Nephron (organoid): Measurements from ENCODE around the gene PADI3.

Source experiments
- H3K27ac Mint-ChIP-seq, 3 experiments: 2 replicates each; pipeline ENCODE4 v1.8.0; 2020; ENCODE audit warnings: mixed read lengths in 3 of 3, mild to moderate bottlenecking in 2 of 3, moderate library complexity in 1 of 3
- H3K27me3 Mint-ChIP-seq: 2 replicates; pipeline ENCODE4 v1.8.0; 2021; ENCODE audit warnings: low read depth, mild to moderate bottlenecking, moderate library complexity, mixed read lengths
- H3K36me3 Mint-ChIP-seq: 2 replicates; pipeline ENCODE4 v1.8.0; 2020; ENCODE audit warnings: low read depth, mixed read lengths
- H3K4me1 Mint-ChIP-seq: 2 replicates; pipeline ENCODE4 v1.8.0; 2020; ENCODE audit warnings: mixed read lengths
- H3K4me3 Mint-ChIP-seq, 3 experiments: 2 replicates each; pipeline ENCODE4 v1.8.0; 2020; ENCODE audit warnings: mild to moderate bottlenecking in 3 of 3, mixed read lengths in 3 of 3, moderate library complexity in 2 of 3
- H3K9me3 Mint-ChIP-seq: 2 replicates; pipeline ENCODE4 v1.8.0; 2020; ENCODE audit warnings: mixed read lengths
- TF ChIP-seq, protein P1 (sequence below), 3 experiments: fragments of 200-600 bp; sonication (generic); IDR thresholded peaks; one replicate each; pipeline ENCODE4 v1.5.0; 2021; ENCODE audit warnings: antibody characterized with exemption in 3 of 3; ENCODE audit not compliant: unreplicated experiment in 3 of 3

PADI3 gene

DNA sequence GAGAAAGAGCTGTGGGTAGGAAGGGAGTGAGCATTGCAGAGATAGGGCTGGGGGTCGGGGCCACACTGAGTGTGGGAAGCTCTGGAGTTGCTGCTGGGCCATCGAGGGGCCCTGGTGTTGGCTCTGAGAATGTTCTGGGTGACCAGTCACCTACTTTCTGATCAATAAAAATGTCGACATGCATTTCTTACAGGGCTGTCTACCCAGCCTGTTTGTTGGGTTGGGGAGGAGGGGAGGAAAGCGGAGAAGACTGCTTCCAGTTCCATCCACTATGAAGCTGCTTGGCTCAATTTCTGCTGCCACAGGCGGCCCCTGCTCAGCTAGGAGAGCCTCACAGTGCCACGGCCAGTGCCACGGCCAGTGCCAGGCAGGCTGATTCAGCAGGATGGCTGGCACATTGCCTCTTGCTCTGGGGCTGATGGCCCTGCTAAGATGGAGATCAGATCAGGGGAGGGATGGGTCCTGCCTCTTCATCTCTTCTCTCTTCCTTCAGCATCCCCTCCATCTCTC is 3.0 kb upstream of the PADI3 start:
- Mint-ChIP-seq H3K4me3 (no peak overlapping the region), H3K27ac (peak overlapping the region in 2 of 3 experiments; percentile 33 to 70), H3K9me3 (no peaks in the 10 kb centered on the region), H3K4me1 (peaks cover 19% of the 10 kb centered on the region), H3K36me3 (no peaks in the 10 kb centered on the region), H3K27me3 (peaks cover 53% of the 10 kb centered on the region)
- TF ChIP-seq, protein P1, sequence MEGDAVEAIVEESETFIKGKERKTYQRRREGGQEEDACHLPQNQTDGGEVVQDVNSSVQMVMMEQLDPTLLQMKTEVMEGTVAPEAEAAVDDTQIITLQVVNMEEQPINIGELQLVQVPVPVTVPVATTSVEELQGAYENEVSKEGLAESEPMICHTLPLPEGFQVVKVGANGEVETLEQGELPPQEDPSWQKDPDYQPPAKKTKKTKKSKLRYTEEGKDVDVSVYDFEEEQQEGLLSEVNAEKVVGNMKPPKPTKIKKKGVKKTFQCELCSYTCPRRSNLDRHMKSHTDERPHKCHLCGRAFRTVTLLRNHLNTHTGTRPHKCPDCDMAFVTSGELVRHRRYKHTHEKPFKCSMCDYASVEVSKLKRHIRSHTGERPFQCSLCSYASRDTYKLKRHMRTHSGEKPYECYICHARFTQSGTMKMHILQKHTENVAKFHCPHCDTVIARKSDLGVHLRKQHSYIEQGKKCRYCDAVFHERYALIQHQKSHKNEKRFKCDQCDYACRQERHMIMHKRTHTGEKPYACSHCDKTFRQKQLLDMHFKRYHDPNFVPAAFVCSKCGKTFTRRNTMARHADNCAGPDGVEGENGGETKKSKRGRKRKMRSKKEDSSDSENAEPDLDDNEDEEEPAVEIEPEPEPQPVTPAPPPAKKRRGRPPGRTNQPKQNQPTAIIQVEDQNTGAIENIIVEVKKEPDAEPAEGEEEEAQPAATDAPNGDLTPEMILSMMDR (IDR thresholded peaks at IDR 0.05; ENCODE audit: unreplicated experiment in 3 of 3): no peak

DNA sequence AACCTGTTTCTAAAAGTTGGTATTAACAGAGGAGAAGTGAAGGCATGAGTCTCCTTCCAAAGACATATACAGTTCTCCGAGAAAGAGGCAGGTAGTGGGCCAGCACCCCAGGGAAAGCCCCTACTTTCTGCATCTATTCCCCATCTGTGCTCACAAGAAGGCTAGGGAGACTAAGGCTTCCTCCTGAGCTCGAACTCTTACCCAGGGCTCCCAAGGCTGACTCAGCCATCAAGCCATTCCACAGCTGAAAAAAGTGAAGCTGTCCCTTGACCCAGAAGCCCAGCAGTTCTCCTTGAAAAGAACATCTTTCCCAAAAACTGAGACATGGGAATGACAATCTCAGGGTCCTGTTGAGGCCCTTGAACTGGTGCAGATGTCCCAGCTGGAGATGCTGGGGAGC is 1.9 kb upstream of the PADI3 start:
- TF ChIP-seq, protein P1 (IDR thresholded peaks at IDR 0.05; ENCODE audit: unreplicated experiment in 3 of 3): no peak
- Mint-ChIP-seq H3K9me3 (no peaks in the 10 kb centered on the region), H3K27me3 (peaks cover 46% of the 10 kb centered on the region), H3K27ac (no peak overlapping the region), H3K36me3 (no peaks in the 10 kb centered on the region), H3K4me1 (peaks cover 14% of the 10 kb centered on the region), H3K4me3 (no peak overlapping the region)

DNA sequence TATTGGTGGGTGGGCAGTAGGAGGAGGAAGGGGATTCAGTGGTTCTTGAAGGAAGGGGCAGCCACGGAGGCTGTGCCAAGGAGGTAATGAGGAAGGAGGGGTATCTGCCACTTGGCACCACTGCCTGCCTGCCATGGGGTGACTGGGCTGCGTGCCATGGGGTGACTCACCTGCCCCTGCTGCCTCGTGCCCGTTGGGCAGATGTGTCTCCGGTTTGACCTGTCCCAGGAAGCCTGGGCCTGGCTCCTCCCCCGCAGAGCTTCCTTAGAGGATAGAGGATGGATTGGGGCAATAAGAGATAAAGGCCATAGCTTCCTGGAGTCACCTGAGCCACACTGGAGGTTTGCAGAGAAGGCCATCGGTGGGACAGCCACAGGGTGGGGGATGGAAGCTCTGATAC is 1.7 kb downstream of the PADI3 start:
- TF ChIP-seq, protein P1 (IDR thresholded peaks at IDR 0.05; ENCODE audit: unreplicated experiment in 3 of 3): no peak
- H3K4me1 Mint-ChIP-seq: peaks cover 2% of the 10 kb centered on the region
- no peaks in the 10 kb centered on the region for H3K36me3 Mint-ChIP-seq
- no peak overlapping the region for H3K27ac Mint-ChIP-seq
- H3K4me3 Mint-ChIP-seq: no peak overlapping the region
- no peaks in the 10 kb centered on the region for H3K9me3 Mint-ChIP-seq
- peaks cover 29% of the 10 kb centered on the region for H3K27me3 Mint-ChIP-seq

DNA sequence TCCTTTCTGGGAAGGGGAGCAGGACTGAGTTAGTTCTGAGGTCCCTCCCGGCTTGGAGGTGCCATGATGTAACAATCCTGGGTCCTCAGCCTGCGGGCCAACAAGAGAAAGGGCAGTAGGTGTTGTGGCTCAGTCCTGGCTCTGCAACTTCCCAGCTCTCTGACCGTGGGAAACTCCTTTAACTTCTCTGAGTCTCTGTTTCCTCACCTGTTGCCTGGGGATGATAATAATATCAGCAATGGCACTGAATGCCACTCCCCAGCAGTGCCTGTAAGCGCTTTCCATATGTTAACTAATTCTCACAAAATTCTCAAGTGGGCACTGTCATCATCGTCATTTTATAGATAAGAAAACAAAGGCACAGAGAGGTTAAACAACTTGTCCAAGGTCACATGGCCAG is 2.3 kb downstream of the PADI3 start:
- TF ChIP-seq, protein P1 (IDR thresholded peaks at IDR 0.05; ENCODE audit: unreplicated experiment in 3 of 3): no peak
- Mint-ChIP-seq H3K27ac (no peak overlapping the region), H3K4me1 (no peaks in the 10 kb centered on the region), H3K27me3 (peaks cover 32% of the 10 kb centered on the region), H3K9me3 (no peaks in the 10 kb centered on the region), H3K36me3 (no peaks in the 10 kb centered on the region), H3K4me3 (no peak overlapping the region)

DNA sequence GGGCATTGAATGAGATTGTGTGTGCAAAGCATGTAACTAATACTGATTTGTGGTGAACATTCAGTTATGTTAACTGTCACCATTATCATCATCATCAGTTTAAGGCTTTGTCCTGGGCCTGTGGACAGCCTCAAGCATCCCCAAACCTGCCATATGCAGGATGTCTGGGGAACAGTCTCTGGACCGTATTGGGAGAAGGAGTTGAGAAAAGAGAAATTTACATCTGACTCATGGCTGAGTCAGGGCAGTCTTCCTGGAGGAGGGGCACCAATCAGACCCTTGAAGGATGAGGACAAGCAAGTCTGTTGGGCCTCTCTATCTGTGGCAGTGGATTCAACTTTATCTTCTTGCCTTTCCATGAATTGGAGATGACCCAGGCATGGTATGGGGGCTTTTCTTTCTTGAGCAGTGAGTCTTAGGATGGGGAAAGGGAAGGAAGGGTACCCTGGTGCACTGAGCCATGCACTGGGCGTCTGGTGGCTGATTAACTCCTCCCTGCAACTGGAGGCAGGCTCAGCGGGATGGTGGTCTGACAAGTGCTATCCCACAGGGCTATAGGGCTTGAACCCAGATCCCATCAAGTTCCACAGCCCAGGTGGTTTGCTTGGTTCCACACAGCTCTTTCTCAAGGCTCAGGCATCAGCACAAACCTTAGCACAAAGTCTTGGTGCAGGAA is 2.9 kb downstream of the PADI3 start:
- Mint-ChIP-seq H3K27ac (no peak overlapping the region), H3K36me3 (no peaks in the 10 kb centered on the region), H3K4me3 (no peak overlapping the region), H3K4me1 (no peaks in the 10 kb centered on the region), H3K27me3 (peaks cover 27% of the 10 kb centered on the region), H3K9me3 (no peaks in the 10 kb centered on the region)
- TF ChIP-seq, protein P1 (IDR thresholded peaks at IDR 0.05; ENCODE audit: unreplicated experiment in 3 of 3): no peak

DNA sequence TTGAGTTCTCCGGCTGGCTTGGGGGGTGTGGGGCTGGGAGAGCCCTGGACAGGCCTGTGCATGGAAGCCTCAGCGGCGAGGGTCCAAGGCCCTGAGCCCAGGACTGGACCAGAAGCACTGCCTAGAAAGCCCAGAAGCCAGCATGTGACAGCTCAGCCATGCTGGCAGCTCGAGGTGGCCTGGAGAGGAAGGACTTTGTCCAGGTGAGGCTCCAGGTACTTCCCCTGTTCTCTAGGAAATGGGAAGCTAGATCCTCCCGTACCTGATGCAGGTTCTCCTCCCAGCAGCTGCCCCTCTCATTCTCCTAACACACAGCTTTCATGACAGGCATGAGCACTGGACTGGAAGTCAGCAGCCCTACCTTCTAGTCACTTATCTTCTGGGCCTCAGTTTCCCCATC is 6.4 kb downstream of the PADI3 start:
- Mint-ChIP-seq H3K36me3 (no peaks in the 10 kb centered on the region), H3K4me1 (no peaks in the 10 kb centered on the region), H3K27me3 (peaks cover 22% of the 10 kb centered on the region), H3K27ac (no peak overlapping the region), H3K4me3 (no peak overlapping the region), H3K9me3 (no peaks in the 10 kb centered on the region)
- TF ChIP-seq, protein P1 (IDR thresholded peaks at IDR 0.05; ENCODE audit: unreplicated experiment in 3 of 3): no peak
